Activated T-cell treated with anti-CD3 and anti-CD28 coated beads, Interleukin-2, amount 50 U/mL, for 1 hour (primary cell): ENCODE data around the gene POGLUT2.

ENCODE experiments used
- DNase-seq: peaks from one replicate; pipeline ENCODE4 v3.0.0-alpha.2; 2020

POGLUT2 gene

DNA sequence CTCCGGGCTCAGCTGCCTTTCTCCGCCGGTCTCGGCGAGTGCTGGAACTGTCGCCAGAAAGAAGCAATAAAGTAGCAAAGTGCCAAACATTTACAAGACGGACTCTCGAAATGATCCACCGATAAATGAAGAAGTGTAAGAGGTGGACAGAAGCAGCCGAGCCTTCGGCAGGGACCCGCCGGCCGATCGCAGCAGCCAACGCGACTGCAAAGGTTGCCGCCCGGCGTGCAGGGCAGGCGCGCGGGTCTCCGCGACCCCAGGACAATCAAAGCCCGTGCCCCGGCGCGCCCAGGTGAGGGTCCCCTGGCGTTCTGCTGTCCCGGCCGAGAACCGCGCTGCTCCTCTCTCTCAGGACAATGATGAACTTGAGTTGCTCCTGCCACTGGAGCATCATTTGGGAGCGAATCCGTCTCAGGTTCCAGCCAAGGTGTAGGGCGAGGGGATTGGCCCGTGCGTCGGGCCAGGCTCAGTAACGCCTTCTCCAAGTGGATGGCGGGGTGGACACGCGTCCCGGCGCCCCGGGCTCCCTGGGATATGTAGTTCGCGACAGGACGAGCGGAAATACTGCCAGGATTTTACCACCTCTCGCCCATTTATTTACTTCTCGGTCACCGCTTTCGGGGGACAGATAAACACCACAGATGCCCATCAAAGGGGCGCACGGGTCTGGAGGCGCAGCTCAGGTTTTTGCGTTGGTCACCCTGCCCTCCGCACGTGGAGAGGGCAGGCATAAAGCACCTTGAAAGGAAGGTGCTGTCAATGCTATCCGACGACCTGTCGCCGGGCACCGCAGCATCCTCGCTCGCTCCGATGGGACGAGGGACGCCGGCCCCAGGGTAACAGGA lies at the start of gene POGLUT2, which contains the start of gene BIVM:
TSS of gene POGLUT2 (minus strand) at position 396 of the 845 bp plus-strand sequence. CDS start at position 90, 306 bp downstream.
TSS of gene BIVM (plus strand) at position 539 of the 845 bp plus-strand sequence. CDS start 8,149 bp downstream, outside the sequence.
- DNase-seq: peak; percentile 69

DNA sequence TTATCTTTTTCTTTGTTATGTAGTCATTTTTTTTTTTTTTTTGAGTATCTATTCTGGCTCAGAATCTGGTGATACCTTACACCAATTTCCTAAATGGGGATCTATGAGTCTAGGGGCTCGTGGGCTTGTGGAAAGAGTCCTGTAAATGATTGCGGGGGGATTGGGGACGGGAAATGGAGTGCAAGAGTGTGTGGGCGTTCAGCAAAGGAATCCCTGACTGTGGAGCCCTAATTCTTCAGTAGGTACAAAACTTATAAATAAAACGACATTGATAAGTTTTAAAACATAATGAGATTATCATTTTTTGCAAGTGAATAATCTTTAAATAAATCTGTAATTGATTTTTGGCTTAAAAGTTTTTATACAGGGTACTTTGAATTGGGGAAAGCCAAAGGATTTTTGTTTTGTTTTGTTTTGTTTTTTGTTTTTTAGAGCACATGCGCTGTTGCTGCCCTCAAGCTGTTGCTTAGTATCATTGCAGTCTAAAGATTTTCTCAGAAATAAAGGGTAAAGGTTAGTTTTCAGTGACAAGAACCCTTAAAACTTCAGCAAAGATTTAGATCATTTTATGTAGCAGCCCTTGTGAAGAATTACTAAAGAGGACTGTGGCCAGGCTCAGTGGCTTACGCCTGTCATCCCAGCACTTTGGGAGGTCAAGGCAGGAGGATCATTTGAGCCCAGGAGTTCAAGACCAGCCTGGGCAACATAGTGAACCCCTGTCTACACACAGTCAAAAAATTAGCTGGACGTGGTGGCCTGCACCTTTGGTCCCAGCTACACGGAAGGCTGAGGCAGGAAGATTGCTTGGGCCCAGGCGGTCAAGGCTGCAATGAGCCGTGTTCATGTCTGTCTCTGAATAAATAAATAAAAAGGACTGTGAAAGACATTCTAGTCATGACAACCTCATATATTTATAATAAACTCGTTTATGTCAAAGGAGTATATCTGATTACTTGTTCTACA lies 48.8 kb upstream of the POGLUT2 start:
- peak; percentile 20 for DNase-seq

DNA sequence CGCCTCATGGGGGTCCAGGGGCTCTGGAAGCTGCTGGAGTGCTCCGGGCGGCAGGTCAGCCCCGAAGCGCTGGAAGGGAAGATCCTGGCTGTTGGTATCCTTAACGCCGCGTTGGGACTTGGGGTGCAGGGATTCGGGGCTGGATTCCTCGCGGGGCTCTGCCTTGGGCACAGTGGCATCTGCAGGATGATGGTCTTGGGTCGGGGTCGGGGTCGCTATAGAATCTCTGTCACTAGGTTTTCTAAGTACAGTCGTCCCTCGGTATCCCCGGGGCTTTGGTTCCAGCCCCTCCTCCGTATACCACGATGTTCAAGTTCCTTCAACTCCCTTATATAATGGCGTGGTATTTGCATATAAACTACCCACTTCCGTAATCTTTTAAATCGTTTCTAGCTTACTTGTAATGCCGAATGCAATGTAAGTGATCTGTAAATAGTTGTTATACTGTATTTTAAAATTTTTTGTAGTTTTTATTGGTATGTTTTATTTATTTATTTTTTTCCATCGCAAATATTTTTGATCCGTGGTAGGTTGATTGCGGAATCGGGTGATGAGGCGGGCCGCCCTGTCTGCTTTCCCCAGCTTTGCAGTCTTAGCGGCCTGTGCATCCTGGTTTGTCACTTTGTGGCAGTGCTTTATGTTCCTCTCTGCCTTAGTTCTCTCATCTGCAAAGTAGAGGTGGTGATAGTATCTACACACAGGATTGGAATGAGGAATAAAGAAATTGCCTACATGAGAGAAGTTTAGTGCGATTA lies 47.7 kb upstream of the POGLUT2 start:
- peak; percentile 57 for DNase-seq

DNA sequence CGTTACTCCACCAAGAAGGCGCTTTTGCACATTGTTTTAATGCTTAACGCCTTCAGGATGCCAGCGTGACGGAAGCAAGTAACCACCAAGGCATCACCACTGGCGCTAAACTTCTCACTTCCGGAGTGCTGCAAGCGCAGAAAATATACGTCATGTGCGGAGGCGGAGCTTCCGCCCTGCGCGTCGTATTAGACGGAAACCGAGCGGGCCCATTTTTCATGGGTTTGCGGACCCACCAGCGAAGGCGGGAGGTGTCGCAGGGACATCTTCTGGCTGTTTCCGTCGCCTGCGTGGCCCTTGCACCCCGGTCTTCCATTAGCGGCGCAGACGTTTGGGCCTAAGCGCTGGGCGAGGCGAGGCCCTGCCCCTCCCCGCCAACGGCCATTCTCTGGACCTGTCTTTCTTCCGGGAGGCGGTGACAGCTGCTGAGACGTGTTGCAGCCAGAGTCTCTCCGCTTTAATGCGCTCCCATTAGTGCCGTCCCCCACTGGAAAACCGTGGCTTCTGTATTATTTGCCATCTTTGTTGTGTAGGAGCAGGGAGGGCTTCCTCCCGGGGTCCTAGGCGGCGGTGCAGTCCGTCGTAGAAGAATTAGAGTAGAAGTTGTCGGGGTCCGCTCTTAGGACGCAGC lies 47.0 kb upstream of the POGLUT2 start, which contains the start of gene ERCC5:
TSS of gene ERCC5 (plus strand) at position 403 of the 631 bp plus-strand sequence. CDS start 235 bp downstream, outside the sequence.
- peak; percentile 98 for DNase-seq

DNA sequence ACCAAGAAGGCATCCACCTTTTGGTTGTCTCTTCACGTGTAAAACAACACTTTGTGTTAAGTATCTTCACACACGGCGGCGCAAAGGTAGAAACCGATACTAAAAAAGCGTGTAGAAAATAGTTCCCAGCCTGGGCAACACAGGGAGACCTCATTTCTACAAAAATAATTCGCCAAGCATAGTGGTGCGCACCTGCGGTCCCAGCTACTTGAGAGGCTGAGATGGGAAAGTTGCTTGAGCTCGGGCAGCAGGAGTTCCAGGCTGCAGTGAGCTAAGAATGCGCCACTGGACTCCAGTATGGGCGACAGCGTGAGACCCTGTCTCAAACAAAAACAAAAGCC lies 46.5 kb upstream of the POGLUT2 start:
- DNase-seq: no peak

DNA sequence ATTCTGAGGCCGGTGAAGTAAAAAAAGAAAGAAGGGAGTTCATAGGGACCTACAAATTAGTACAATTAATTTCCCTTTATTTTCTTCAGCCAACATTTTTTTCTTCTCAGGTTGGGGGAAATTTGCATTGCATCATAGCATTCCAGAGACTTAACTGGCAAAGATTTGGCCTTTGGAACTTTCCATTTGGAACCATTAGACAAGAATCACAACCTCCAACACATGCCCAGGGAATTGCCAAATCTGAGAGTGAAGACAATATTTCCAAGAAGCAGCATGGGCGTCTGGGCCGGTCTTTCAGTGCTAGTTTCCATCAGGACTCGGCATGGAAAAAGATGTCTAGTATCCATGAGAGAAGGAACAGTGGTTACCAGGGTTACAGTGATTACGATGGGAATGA lies 40.7 kb upstream of the POGLUT2 start:
- DNase-seq: no peak

DNA sequence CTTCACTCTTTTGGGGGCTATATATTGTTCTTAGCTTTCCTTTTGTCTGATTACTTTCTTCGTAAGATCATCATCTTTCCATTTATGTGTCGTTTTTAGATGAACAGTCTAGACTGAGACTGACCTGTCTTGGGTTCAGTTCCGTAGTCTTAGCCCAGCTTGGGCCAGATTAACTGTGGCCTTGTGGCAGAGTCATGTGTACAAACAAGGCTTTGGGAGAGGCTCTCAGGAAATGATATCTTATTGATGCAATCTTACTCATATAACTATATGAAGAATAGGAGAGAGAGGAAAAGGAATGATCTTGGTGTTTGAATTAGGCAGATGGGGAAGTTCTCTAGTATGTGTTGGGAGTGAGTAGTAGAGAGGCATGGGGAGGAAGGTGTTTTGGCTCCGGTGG lies 40.2 kb upstream of the POGLUT2 start:
- no peak for DNase-seq

DNA sequence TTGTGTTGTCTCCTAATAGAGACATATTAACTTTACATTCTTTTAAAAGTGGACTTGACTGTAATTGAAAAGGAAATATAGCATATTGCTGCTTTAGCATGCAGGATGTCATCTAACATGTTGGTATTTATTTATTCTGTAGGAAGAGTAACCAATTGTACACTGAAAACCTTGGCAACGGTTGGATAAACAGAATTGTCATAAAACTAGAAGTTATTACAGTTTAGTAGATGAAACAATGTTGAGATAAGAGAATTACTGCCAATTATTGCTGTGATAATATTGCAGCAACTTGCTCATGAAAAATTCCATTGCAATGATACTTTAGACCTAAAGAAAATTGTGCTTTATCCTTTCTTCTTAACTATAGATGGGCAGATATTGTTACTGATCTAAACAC lies 39.5 kb upstream of the POGLUT2 start:
- no peak for DNase-seq

DNA sequence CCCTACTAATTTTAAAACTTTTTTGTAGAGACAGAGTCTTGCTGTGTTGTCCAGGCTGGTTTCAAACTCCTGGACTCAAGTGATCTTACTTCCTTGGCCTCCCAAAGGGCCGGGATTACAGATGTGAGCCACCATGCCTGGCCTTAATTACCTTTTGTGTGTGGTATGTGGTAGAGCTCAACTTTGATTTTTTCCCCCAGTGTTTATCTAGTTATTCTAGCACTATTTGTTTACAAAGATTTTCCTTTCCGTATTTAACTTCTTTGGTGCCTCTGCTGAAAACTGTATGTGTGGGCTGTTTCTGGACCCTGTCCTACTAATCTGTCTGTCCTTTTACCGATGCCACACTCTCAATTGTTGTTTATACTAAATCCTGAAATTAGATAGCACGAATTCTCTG lies 37.7 kb upstream of the POGLUT2 start:
- no peak for DNase-seq

DNA sequence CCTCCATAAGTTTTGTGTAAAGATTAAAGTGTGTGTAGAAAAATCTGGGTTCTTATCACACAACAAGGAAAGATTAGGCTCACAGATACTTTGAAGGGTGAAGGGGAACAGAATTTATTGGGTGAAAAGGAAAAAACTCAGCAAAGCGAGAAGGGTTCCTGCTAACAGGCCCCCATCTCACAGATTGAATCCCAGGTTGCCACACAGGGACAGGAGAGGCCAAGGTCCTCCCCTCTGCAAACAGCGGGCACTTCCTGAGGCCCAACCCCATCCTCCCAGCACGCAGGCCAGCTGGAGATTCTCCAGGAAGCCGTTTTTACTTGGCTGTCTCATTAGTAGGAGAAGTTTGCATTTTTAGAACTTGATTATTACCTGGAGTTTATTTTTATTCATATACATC lies 31.9 kb upstream of the POGLUT2 start:
- no peak for DNase-seq

DNA sequence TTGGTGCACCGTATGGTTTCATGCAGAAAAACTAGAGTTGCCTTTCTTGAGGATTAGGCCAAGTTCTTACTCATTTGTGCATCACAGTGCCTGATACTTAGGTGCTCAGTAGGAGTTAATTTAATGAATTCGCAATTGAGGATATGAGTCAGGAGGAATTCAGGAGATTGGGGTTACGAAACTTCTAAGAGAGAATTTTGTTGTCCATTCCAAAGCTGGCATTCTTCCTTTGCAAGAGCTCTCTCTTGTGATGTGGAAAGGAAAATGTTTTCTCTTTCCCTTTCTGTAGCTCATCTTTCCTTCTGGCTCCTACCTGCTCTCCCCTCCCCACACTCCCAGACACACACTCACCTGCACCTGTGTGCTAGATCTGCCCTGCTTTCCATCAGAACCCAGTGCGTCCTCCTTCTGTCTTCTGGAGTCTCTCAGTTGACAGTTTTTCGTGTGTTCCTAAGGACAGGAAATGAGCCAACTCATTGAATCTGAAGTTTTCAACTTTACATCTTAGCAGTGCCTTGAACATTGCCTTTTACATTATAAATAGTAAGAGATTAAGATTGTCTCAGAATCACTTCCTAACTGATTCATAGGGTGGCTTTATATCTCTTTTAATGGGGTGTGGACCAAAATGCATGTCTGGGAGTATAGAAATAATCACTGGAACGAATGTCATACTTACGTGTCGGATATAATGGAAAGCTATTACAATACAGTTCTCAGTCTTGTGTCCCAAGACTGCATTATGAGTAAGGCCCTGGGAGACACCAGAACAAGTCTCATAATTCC lies 27.3 kb upstream of the POGLUT2 start:
- no peak for DNase-seq

DNA sequence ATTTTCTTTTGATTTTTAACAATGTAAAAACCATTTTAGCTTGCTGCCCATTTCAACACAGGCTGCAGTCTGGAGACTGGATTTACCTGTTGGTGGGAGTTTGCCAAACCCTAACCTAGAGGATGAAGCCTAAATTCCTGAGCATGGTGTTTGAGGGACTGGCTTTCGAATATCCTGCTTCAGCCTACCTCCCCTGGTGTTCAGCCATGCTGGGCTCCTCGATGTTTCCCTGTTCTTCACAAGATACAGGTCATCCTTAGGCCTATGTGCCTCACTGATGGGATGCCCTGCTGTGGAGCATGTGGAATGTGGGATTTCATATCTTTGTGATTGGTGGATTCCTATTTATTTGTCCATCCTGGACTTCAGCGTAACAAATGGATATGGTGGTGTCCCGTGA lies 26.6 kb upstream of the POGLUT2 start:
- DNase-seq: no peak

DNA sequence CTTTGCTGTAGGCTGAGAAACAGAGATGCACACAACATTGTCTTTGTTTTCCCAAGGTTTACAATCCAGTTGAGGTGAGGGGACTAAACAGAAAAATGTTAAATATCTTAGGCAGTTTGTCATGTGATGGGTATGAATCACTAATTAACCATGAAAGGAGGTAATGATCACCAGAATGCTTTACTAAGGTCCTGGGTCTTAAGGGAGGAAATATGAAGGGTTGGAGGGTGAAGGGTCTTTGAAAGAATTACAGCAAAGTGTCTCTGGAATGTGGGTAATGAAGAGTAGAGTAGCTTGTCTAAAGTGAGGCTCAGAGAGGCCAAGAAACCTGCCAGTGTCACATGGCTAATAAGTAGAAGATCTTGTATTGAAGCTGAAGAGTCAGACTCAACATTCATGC lies 19.1 kb upstream of the POGLUT2 start:
- no peak for DNase-seq

DNA sequence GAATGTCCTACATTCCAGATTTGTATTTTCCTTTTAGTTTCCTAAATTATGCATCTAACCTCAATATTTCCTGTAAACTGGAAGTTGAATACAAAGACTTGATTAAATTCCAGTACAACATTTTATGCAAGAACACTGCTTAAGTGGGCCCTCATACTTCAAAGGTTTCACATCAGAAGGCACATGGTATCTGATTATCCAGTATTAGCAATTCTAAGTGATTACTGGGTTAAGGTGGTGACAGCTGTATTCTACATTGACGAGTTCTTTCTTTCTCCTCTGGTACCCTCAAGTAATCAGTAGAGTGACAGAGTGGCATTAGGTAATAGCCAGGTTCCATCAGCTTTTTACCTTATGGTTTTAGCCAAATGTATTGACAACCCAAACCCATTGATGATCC lies 18.5 kb upstream of the POGLUT2 start:
- no peak for DNase-seq

DNA sequence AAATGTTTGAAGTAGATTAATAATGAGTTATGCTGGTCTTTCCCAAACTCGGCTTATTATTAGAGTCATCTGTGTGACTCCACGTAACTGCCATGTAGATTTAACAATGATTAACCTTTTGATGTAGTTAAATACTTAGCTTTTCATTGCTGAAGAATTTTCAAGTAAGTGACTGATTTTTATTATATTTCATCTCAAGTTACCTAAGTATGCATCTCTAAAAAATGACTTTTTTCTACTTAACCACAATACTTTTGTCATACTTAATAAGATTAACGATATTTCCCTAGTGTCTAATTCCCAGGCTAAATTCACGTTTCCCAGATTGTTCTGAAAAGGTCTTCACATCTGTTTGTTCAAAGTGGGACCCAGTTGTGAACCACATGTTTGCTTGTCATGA lies 17.9 kb upstream of the POGLUT2 start:
- DNase-seq: no peak

DNA sequence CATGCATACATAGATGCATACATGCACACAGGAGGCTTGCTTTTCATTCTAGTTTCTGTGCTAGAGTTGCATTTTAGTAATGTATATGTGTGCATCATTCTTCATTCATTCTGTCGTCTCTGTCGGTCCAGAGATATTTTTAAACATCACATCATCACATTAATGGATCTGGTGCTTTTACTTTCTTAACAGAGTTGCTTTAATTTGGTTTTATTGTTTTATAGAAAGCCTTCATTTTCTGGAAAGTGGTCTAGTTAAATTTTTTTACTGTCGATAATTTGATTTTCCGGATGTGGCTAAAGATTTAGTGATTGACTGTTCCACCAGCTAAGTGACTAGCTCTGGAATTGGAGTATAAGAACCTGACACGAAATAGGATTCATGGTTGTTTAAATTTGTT lies 17.0 kb upstream of the POGLUT2 start:
- no peak for DNase-seq

DNA sequence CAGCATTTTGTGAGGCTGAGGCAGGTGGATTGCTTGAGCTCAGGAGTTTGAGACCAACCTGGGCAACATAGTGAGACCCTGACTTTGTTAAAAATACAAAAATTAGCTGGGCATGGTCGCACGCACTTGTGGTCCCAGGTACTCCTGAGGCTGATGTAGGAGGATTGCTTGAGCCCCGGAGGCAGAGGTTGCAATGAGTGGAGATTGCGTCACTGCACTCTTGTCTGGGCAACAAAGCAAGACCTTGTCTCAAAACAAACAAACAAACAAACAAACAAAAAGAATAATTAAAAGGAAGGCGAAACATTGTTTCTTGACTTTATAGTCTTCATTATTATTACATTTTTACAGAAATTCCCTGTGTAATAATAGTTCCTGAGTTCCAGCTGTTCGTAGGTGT lies 16.0 kb upstream of the POGLUT2 start:
- DNase-seq: no peak

DNA sequence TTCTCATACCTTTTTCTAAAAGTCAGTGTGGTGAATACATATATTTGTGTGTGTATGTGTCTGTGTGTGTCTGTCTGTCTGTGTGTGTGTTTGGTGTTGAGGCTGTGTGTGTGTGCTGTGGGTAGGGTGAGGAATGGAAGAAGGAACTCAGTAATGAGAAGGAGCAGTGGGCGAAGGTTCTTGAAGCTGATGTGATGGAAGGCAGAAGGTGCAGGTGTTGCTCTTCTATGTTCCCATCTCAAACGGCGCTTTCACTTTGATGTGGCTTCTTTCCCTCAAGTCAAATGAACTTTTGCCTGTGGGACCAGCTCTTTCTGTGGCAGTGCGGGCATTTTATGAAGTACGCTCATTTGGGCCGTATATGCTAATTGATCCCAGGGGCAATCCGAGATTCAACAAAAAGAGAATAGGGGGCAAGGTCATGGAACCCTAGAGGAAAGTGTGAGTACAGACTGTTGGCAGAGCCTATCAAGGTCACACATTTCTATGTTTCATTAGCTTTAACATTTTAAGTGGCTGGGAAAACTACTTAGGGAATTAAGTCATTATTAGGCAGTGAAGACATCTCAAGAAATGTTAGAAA lies 15.3 kb upstream of the POGLUT2 start:
- DNase-seq: no peak

DNA sequence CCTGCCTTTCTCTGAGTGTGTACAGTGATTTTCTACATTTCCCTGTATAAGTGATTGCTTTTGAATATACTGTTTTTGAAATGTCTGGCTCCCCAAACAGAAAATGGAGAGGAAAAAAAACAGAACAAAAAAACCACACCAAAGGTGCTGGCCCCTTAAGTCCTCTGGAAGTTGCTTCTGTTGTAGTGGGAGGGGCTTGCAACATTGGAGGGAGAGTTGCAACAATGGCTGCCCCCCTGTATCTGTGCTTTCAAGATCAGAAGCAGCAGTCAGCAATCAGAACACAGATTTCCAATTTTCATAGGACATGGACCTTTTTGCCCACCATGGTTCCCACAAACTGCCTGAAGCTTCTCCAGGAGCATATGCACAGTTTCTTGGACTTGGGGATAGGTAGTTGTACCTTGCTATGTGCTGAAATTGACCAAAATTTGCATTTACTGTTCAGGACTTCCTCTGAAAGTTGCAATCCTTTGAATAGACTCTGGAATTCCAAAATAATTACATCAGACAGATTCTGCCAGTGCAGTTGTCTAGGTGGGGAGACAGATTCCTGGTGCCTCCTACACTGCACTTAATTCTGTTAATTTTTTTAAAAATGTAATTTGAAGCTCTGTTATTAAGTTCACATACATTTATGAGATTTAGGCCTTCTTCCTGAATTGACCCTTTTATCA lies 14.0 kb upstream of the POGLUT2 start:
- no peak for DNase-seq

DNA sequence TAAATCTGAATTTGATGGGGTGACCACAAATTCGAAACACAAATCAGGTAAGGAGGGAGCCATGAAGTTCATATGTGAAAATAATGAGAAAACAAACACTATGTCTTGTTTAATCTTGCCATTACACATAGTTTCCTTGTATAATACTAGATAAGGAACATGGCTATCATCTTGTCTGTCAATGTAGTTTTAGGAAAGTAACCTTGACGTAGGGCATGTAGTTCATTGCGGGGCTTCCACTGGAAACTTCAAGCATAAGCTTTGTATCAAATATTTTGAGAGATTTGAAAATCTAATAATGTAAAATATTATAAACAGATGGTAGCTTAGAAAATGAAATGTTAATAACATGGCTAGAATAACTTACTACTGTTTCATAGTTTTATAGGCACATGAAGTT lies 8.9 kb upstream of the POGLUT2 start:
- DNase-seq: no peak

DNA sequence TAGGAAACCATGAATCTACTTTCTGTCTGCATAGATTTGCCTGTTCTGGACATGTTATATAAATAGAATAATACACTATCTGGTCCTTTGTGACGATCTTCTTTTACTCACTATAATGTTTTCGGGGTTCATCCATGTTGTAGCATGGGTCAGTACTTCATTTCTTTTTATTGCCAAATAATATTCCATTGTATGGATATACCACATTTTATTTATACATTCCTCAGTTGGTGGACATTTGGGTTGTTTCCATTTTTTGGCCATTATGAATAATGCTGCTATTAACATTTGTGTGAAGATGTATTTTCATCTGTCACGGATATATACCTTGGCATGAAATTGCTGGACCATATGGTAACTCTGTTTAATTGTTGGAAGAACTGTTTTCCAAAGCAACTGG lies 6.9 kb upstream of the POGLUT2 start:
- no peak for DNase-seq
